G401 (cell line): ENCODE data around the gene ITGAL. TPM values are rescaled to one million over a fixed set of nuclear protein-coding genes. Genes with fewer than 3 reads are reported as not detected.
A peak's percentile ranks its signal among the peaks of the same experiment; 100 is the strongest.
"Not testable (repeated sequence)": the region's sequence is repeated elsewhere in the genome, so short reads cannot be mapped to it uniquely, and the experiment has no call there.

Source experiments
- DNase-seq: peaks from one replicate; pipeline ENCODE4 v3.0.0-alpha.2; 2015; ENCODE audit warnings: low spot score
- in situ Hi-C: cut with HindIII; loops from 2 replicates; pipeline ENCODE4 v1.10.0; 2016; ENCODE audit warnings: low sequenced_read_pairs, mixed read lengths
- total RNA-seq: library from RNA; depleted of rRNA; stranded (reverse); fragments of >200 nt; shearing (Covaris generic); gene quantifications from 2 replicates; pipeline ENCODE4 v1.2.3, GENCODE V29; 2014

The ITGAL gene
- total RNA-seq, 1 experiment from 2014 or later: not detected

DNA sequence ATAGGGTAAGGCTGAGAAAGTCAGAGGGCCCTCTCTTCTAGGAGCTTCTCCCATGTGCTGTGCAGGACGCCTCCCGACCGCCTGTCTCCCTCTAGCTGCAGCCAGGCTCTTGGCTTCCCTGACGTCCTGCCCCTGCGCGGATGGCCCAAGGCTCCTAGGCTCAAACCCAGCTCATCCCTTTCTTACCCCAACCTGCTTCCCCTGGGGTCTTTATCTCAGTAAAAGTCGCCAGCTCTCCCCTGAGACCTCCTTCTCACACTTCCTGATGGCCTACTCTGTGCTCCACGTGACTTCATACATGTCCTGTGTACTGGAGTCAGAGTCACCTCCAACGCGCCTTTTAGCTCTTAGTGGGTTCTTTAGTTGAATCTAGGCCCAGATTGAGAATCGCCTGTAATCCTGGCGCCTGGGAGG is 63.2 kb downstream of the ITGAL start:
- in situ Hi-C loops: no loop called here
- DNase-seq: peak; percentile 55

DNA sequence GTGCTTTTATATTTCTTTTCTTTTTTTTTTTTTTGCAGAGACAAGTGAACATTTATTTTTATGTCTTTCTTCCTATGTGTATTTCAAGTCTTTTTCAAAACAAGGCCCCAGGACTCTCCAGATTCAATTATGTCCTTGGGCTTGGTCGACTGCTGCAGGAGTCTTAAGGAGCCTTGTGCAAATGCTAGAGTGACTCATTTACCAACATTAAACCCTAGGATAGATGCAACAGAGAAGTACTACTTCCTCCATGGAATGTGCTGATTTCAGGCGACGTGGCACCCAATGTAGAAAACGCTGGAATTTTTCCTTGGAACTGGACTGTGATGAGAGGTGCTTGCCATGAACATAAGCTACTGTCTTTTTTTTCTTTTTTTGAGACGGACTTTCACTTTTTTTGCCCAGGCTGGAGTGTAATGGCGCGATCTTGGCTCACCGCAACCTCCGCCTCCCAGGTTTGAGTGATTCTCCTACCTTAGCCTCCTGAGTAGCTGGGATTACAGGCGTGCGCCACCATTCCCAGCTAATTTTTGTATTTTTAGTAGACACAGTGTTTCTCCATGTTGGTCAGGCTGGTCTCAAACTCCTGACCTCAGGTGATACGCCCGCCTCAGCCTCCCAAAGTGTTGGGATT is 64.0 kb downstream of the ITGAL start:
- DNase-seq, in situ Hi-C loops: not testable (repeated sequence)

DNA sequence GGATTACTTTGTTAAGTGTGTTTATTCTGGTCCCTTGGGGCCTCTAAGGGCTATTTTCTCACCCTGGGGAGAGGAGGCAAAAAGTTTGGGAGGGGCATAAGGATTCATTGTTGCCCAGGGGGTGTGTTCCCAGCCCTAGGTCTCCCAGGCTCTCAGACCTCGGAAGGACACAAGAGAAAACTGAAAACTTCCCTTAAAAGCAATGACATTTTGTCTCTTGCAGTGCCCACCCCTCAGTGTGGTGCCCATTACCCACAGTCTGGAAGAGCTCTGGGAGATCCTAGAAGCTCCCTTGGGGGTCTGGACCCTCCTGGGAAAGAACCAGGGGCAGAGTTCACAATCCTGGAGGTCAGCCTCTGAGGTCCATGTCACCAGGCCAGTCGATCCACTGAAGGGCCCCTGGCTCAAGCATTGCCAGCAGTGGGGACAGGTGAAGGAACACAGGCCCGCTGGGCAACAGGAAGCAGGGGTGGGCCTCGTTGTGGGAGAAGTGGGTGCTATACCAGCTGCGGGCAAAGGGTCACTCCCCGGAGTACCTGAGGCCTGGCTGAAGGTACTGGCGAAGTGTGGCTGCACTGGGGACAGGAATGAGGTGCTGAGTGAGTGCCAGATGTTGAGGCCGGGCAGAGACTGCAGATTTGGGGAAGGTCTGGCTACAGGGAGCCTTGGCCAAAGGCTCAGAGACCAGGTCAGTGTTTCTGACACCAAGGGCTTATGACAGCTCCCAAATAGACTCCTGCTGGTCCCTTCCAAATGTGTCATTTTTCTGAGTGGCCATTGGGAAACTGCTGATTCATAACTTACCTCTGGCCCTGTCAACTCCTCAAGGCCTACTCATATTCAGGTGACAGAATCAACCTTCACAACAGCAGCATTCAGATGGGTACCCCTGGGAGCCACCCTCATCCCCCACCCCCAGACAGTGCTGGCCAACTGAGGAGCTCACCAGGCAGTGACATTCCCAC is 66.7 kb downstream of the ITGAL start:
- in situ Hi-C loops: no loop called here
- DNase-seq: no peak

DNA sequence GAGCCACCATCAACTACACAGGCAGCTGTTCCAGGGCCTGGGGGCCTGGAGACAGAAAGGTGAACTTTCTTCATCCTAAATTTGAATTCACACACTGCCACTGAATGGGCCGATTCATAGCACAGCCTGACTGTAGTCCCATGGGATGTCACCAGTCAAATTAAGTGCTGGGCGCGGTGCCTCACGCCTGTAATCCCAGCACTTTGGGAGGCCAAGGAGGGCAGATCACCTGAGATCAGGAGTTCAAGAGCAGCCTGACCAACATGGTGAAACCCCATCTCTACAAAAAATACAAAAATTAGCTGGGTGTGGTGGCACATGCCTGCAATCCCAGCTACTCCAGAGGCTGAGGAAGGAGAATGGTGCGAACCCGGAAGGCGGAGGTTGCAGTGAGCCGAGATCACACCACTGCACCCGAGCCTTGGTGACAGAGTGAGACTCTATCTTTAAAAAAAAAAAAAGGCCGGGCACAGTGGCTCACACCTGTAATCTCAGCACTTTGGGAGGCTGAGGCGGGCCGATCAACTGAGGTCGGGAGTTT is 67.5 kb downstream of the ITGAL start:
- in situ Hi-C loops, DNase-seq: not testable (repeated sequence)

DNA sequence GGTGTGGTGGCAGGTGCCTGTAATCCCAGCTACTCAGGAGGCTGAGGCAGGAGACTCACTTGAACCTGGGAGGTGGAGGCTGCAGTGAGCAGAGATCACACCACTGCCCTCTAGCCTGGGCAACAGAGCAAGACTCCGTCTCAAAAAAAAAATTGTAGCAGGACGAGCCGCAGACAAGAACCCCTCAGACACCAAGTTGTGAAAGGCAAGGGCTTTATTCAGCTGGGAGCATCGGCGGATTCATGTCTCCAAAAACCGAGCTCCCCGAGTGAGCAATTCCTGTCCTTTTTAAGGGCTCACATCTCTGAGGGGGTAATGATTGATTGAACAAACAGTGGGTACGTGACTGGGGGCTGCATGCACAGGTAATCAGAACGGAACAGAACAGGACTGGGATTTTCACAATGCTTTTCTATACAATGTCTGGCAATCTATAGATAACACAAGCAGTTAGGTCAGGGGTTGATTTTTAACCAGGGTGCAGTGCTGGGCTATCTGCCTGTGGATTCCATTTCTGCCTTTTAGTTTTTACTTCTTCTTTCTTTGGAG is 68.4 kb downstream of the ITGAL start:
- in situ Hi-C loops: not testable (repeated sequence)

DNA sequence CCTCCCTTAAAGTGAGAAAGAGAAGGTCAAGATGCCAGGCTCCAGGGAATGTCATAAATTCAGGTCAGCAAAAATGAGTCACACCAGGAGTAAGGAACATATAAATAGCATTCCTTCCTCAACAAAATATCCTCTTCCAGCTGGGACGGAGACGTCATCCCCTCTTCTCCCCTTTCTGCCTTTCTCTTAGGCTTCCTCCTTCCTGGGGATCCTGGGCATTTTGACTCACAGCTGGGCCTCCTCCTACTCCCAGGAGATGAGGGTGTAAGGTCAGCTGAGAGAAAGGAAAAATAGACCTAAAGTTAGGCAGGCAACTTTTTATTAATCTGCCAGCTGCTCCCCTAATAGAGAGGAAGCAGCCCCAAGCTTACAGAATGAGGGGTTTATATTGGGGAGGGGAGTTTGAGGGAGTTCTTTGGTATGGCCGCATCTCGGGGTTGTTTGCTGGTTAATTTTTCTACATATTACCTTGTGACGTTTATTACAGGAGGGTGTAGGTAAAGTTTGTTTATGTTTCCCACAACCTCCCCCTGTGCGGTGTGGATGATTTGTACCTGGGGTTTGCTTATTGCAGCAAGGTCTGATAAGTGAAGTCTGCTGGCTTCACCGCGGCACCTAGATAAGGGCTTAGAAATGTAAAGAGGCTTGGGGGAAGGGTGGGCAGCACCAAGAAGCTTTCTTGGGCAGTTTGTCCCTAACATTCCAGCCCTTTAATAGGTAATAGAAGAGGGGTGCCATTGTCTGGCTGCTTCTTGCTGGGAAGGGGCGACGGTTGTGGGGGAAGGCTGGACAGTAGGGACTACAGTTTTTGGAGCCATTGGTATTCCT is 69.2 kb downstream of the ITGAL start:
- DNase-seq: no peak
- in situ Hi-C loops: no loop called here

More for the DNA sequence above, 68.4 kb downstream of the ITGAL start:
- DNase-seq: not testable (repeated sequence)

DNA sequence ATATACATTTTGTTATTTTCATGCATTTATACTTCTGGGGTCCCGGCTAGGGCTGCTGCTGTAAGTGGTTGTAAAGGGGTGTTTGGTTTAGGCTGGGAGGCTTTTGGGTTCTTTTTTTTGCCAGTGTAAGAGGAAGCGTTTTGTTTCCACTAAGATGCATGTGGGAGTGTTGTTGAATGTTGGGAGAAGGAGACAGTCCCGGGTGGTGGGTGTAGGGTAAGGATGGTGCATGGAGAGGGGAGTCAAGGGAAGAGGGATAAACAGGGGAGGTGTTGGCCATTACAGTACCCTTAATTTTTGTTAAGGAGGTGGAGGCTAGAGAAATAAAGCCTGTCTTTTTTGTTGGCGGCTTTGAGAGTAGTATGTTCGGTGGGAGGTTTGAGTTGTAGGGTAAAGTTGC is 70.5 kb downstream of the ITGAL start:
- in situ Hi-C loops: no loop called here
- DNase-seq: no peak

DNA sequence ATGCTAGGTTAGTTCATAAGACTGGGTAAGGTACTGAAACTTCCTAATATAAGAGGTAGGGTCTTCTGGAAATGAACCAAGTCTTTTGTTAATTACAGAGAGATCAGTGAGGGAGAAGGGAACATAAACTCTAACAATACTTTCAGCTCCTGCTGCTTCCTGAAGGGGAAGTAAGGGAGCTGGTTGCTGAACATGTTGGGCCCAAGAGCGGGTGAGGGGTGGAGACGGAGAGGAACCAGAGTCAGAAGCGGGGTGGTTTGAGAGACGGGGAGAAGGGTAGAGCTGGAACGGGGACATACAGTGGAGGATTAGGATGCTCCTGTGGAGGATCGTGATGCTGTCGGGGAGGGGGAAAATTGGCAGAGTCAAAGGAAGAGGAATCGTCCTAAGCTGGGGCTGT is 73.6 kb downstream of the ITGAL start:
- no peak for DNase-seq
- in situ Hi-C loops: no loop called here

DNA sequence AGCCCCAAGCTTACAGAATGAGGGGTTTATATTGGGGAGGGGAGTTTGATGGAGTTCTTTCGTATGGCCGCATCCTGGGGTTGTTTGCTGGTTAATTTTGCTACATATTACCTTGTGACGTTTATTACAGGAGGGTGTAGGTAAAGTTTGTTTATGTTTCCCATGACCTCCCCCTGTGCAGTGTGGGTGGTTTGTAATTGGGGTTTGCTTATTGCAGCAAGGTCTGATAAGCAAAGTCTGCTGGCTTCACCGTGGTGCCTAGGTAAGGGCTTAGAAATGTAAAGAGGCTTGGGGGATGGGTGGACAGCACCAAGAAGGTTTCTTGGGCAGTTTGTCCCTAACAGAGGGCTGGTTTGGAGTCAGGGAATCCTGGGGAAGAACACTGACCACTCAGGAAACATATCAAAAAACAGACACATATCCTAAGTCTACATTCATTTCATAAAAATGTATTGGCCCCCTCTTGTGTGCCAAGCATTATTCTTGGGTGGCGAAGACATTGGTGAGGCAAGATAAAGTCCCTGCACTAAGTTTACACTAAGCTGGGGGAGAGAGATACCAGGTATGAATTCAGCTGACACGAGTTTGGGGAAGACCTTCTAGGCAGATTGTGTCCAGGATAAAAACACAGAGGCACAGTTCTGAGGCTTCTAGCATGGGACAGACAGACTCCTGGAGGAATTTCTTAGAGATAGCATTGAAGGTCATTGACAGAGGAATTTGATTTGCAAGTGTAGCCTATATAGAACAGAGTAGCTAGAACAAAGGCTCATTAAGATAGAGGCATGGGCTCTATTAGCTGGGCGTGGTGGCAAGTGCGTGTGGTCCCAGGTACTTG is 76.1 kb downstream of the ITGAL start:
- no peak for DNase-seq
- in situ Hi-C loops: no loop called here

DNA sequence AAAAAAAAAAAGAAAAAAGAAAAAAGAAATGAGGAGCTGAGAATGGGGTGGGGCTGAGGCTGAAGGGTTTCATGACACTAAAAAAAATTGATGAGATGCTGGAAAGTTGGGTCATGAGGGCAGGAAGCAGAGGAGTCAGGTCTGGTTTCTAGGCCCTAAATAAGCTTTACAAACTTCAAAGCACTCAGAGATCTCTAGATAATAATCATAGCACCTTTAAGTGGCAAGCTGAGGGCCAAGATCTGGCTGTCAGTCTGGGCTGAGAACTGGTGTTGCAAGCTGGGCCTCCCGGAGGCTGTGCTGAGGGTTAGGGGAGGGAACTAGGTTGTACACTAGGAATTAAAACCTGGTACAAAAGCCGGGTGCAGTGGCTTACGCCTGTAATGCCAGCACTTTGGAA is 79.2 kb downstream of the ITGAL start:
- DNase-seq: no peak
- in situ Hi-C loops: no loop called here

DNA sequence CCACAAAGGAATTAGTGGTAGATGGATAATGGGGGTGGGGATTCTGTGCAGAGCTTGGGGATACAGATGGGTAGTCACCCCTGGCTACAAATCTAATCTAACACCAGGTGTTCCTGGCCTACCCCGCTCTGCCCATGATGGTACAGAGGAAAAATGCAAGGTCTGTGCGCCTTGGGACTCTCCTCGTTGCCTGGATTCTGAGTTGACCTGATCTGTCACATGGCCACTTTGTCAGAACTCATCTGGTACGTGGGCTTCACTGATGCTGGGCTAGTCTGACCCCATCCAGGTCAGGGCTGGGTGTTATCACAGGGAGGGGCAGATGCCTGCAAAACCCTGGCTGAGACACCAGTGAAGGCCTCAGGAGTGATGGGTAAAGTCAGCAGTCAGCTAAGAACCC is 80.4 kb downstream of the ITGAL start:
- no peak for DNase-seq
- in situ Hi-C loops: no loop called here

DNA sequence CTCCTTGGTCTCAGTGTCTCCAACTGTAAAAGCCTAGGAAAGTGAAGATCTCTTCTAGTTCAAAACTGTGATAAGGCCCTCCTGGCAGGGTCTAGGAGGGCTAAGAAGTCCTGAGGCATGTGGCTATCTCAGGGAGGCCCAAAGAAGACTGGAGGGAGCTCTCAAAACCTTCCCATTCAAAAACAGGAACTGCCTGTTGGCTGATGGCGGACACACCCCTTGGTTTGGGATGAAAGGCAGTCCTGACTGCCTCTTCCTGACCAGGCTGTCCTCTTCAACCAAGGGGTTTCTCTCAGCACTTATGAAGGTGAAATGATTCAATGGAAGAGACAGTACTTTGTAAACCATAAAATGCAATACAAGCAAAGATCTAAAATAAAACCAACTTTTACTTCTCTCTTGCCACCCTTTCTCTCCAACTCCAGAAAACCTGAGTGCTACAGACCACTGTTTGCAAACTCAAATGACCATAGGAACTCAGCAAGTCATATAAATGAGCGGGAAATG is 80.9 kb downstream of the ITGAL start:
- DNase-seq: no peak
- in situ Hi-C loops: no loop called here

DNA sequence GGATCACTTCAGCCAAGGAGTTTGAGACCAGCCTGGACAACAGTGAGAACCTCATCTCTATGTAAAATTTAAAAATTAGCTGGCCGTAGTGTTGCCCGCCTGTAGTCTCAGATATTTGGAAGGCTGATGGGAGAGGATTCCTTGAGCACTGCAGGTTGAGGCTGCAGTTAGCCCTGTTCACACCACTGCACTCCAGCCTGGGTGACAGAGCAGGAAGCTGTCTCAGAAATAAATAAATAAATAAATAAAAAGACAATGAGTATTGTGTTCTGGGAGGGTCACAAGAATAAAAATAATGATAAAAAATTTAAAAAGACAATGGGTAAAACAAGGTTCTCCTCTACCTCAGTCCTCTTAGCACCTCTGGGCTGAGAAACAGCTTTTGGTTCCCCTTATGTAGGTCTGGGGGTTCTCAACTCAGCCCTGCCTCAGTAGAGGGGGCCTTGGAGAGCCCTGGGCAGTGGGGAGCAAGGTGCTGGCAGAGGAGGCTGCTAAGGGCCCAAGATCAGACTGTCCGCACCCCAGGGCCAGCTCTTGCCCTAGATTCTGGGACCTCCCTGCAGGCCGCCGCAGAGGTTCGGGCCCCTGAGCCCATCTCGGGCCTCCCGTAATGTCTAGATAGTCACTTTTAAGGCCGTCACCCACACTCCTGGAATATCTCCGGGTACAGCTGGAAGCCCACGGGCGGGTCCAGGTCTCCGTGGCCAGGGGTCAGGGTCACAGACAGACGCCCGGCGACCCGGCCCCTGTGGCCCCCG is 82.2 kb downstream of the ITGAL start:
- in situ Hi-C loops: no loop called here

DNA sequence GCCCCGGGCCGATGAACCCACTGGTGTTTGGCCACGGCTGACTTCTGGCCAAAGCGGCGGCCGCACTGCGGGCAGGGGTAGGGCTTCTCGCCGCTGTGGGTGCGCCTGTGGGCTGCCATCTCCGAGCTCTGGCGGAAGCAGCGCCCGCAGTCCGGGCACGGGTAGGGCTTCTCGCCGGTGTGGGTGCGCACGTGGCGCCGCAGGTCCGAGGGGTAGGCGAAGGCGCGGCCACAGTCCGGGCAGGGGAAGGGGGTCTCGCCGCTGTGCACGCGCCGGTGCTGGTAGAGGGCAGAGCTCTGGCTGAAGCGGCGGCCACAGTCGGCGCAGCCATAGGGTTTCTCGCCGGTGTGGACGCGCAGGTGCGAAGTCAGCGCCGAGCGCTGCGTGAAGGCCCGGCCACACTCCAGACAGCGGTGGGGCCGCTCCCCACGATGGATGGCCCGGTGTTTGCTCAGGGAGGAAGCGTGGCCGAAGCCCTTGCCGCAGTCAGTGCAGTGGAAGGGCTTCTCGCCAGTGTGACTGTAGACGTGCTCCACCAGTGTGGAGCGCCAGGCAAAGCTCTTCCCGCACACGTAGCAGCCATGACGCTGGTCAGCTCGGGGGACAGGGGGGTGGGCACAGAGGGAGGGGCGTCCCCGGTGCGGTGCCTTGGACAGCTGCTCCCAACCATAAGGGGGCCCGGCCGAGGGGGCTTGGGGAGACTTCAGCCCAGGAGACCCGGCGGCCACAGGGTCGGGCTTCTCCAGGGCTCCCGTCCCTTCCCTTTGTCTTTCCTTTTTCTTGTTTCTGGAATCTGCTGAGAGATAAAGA is 83.0 kb downstream of the ITGAL start:
- DNase-seq: no peak
- in situ Hi-C loops: no loop called here

More for the DNA sequence above, 82.2 kb downstream of the ITGAL start:
- no peak for DNase-seq

DNA sequence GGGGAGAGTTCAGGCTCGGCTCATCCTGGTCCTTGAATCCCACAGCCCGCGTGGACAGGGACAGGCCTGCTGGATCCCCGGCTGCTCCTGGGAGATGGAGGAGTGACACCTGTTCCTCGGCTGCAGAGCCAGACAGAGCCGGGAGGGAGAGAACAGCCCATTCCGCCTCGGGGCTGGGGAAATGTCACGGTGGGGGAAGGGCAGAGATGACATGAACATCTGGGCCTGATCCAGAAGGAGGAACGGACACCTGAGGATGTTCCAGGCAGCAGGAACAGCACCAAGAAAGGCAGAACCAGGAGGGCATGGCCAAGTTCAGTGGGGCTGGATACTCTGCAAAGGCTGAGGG is 83.6 kb downstream of the ITGAL start:
- in situ Hi-C loops: no loop called here
- DNase-seq: no peak

DNA sequence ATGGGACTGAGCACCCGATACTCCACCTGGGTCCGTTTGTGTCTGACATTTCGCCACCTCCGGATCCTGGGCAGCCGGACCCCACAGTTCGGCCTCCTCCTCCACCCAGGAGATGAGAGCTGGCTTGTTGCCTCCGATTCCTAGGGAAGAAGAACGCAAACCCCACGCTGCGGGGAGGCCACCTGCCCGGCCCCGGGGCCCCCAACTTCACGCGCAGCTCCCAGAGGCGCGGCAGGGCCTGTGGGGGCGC is 85.1 kb downstream of the ITGAL start:
- in situ Hi-C loops: no loop called here
- no peak for DNase-seq
